HCEC 1CT (cell line): ENCODE results near the gene PCDHB16.
"Not testable (repeated sequence)": the region's sequence is repeated elsewhere in the genome, so short reads cannot be mapped to it uniquely, and the experiment has no call there.

Experiments
- DNase-seq: peaks from one replicate; pipeline ENCODE4 v3.0.0-alpha.2; 2017

PCDHB16 gene

GRCh38 chr5:141182248-141182647 lies at the start of gene PCDHB16:
TSS of gene PCDHB16 (plus strand) at chr5:141182387. CDS start at chr5:141182560, 173 bp downstream.
- peak; percentile 14 for DNase-seq

GRCh38 chr5:141135030-141135717 lies 47.0 kb upstream of the PCDHB16 start, which contains the start of gene PCDHB5:
TSS of gene PCDHB5 (plus strand) at chr5:141135206. CDS start at chr5:141135435, 229 bp downstream.
- no peak for DNase-seq

DNA sequence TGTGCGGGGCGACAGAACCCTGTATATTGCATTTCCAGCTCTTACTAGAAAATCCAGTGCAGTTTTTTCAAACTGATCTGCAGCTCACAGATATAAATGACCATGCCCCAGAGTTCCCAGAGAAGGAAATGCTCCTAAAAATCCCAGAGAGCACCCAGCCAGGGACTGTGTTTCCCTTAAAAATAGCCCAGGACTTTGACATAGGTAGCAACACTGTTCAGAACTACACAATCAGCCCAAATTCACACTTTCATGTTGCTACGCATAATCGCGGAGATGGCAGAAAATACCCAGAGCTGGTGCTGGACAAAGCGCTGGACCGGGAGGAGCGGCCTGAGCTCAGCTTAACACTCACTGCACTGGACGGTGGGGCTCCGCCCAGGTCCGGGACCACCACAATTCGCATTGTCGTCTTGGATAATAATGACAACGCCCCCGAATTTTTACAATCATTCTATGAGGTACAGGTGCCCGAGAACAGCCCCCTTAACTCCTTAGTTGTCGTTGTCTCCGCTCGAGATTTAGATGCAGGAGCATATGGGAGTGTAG lies 46.4 kb upstream of the PCDHB16 start:
- no peak for DNase-seq

DNA sequence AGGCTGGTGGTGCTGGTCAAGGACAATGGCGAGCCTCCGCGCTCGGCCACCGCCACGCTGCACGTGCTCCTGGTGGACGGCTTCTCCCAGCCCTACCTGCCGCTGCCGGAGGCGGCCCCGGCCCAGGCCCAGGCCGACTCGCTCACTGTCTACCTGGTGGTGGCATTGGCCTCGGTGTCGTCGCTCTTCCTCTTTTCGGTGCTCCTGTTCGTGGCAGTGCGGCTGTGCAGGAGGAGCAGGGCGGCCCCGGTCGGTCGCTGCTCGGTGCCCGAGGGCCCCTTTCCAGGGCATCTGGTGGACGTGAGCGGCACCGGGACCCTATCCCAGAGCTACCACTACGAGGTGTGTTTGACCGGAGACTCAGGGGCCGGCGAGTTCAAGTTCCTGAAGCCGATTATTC lies 44.8 kb upstream of the PCDHB16 start:
- DNase-seq, result not testable (repeated sequence)

- DNase-seq, result no peak
These were observed 32.4 kb upstream of the PCDHB16 start, which contains the start of gene PCDHB6 for GRCh38 chr5:141149812-141150211. TSS of gene PCDHB6 (plus strand) at chr5:141150057. CDS start at chr5:141150258, 201 bp downstream.

GRCh38 chr5:141150224-141150992 lies 31.8 kb upstream of the PCDHB16 start:
- DNase-seq, result no peak

DNA sequence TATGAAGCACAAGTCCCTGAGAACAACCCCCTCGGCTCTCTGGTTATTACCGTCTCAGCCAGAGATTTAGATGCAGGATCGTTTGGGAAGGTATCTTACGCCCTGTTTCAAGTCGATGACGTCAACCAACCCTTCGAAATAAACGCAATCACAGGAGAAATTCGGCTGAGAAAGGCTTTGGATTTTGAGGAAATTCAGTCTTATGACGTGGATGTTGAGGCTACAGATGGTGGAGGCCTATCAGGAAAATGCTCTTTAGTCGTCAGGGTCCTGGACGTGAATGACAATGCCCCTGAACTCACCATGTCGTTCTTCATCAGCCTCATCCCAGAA lies 31.2 kb upstream of the PCDHB16 start:
- no peak for DNase-seq

- not testable (repeated sequence) for DNase-seq
These were observed 30.6 kb upstream of the PCDHB16 start for GRCh38 chr5:141151632-141152031.

DNA sequence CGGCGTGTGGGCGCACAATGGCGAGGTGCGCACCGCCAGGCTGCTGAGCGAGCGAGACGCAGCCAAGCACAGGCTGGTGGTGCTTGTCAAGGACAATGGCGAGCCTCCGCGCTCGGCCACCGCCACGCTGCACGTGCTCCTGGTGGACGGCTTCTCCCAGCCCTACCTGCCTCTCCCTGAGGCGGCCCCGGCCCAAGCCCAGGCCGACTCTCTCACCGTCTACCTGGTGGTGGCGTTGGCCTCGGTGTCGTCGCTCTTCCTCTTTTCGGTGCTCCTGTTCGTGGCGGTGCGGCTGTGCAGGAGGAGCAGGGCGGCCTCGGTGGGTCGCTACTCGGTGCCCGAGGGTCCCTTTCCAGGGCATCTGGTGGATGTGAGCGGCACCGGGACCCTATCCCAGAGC lies 30.1 kb upstream of the PCDHB16 start:
- DNase-seq, result not testable (repeated sequence)

- no peak for DNase-seq
These were observed 26.4 kb upstream of the PCDHB16 start for GRCh38 chr5:141155540-141156374.

GRCh38 chr5:141157356-141157755 lies 24.8 kb upstream of the PCDHB16 start:
- not testable (repeated sequence) for DNase-seq

GRCh38 chr5:141157901-141158300 lies 24.3 kb upstream of the PCDHB16 start:
- DNase-seq, result not testable (repeated sequence)

DNA sequence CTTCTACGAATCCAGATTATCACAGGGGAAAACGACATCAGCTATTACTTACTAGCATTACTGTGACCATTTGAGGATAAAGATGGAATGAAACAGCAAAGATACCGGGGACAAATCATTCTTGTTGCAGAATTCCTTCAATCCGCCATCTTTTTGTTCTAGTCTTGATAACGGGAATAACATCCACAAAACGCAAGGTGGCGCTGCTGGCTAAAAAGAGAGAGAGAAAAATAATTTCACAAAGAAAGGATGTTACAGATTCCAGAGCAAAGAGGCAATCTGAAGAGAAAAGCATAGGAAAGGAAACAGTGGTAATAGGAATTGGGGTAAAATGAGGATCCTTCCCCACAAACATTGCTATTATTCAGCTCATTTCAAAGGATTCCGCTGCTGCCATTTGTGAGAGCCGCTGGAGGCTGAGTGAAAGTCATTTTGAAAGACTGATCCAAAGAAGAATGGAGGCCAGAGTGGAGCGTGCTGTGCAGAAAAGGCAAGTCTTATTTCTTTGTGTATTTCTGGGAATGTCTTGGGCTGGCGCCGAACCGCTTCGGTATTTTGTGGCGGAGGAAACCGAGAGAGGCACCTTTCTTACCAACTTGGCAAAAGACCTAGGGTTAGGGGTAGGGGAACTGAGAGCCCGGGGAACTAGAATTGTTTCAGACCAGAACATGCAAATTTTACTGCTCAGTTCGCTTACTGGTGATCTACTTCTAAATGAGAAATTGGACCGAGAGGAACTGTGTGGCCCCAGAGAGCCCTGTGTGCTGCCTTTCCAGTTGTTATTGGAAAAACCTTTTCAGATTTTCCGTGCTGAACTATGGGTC lies 9.6 kb upstream of the PCDHB16 start, which contains the start of gene PCDHB7:
PCDHB7 (plus strand) TSS at position 264 of the 824 bp plus-strand sequence; CDS start at position 456, 192 bp downstream.
- no peak for DNase-seq

GRCh38 chr5:141174291-141175104 lies 7.7 kb upstream of the PCDHB16 start:
- DNase-seq, result not testable (repeated sequence)

- no peak for DNase-seq
These were observed 6.3 kb upstream of the PCDHB16 start for GRCh38 chr5:141175933-141176332.

DNA sequence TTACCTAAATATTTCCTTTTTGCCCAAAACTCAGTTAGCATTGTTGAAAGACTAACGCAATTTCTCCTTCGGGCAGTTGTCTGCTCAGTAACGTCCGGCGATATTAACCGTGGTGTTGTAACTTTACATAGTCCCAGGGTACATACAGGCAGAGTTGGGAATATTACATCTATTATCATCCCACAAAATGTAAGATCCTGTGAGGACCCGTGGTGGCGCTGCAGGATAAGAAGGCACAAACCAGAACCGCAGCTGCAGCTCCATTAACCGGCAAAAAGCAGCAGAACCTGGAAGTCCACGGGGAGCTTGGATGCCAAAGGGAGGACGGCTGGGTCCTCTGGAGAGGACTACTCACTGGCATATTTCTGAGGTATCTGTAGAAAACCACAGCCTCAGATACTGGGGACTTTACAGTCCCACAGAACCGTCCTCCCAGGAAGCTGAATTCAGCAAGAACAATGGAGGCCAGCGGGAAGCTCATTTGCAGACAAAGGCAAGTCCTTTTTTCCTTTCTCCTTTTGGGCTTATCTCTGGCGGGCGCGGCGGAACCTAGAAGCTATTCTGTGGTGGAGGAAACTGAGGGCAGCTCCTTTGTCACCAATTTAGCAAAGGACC lies 4.5 kb upstream of the PCDHB16 start, which contains the start of gene PCDHB8:
PCDHB8 (plus strand) TSS at position 214 of the 615 bp plus-strand sequence; CDS start at position 459, 245 bp downstream.
- not testable (repeated sequence) for DNase-seq

DNA sequence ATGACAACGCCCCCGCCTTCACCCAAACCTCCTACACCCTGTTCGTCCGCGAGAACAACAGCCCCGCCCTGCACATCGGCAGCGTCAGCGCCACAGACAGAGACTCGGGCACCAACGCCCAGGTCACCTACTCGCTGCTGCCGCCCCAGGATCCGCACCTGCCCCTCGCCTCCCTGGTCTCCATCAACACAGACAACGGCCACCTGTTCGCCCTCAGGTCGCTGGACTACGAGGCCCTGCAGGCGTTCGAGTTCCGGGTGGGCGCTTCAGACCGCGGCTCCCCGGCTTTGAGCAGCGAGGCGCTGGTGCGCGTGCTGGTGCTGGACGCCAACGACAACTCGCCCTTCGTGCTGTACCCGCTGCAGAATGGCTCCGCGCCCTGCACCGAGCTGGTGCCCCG lies 2.8 kb upstream of the PCDHB16 start:
- DNase-seq, result not testable (repeated sequence)

DNA sequence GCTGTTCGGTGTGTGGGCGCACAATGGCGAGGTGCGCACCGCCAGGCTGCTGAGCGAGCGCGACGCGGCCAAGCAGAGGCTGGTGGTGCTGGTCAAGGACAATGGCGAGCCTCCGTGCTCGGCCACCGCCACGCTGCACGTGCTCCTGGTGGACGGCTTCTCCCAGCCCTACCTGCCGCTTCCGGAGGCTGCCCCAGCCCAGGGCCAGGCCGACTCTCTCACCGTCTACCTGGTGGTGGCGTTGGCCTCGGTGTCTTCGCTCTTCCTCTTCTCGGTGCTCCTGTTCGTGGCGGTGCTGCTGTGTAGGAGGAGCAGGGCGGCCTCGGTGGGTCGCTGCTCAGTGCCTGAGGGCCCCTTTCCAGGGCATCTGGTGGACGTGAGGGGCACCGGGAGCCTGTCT lies 2.3 kb upstream of the PCDHB16 start:
- not testable (repeated sequence) for DNase-seq

DNA sequence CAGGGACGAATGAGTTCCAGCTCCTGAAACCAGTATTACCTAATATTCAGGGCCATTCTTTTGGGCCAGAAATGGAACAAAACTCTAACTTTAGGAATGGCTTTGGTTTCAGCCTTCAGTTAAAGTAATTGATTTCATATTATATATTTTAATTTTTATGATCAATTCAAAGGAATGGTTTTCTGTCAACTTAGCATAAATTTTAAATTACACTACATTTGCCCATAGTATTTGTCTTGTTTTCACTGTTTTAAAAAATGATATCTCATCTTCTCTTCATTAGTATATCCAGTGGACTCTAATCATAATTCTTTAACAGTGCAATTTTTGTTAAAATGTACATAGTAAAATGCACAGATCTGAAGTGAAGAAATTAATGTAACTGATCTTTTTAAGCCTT lies 1.9 kb upstream of the PCDHB16 start:
- no peak for DNase-seq
